HCT116 (cell line): ENCODE data around the gene EPN1. TPM values are rescaled to one million over a fixed set of nuclear protein-coding genes. Genes with fewer than 3 reads are reported as not detected.

Experiments
- ATAC-seq: fragments of 200-7000 bp; cut with Tn5 transposase; 2 replicates; pipeline ENCODE4 v1.9.1; 2020; ENCODE audit warnings: mild to moderate bottlenecking, moderate library complexity
- BruUV-seq: library from RNA; stranded (reverse); fragments of 400-500 nt; replicated peaks from 2 replicates; lab custom pipeline; 2021; lab: Mats Ljungman, UMichigan
- CTCF ChIA-PET: fragments of 300-600 bp; sonication (Branson Sonifier 250); formaldehyde crosslinking; loops from one replicate; lab custom pipeline; 2021; ENCODE audit warnings: antibody characterized with exemption; lab: Charles Lee
- POLR2A ChIA-PET: fragments of 300-600, 350-600 bp; sonication (Branson Sonifier 250); formaldehyde crosslinking; loops from one replicate; lab custom pipeline; 2021; ENCODE audit warnings: antibody characterized with exemption; lab: Charles Lee
- RAD21 ChIA-PET, 2 experiments: fragments of 300-600 bp; sonication (Branson Sonifier 250); formaldehyde crosslinking; loops; one replicate each; lab custom pipeline; 2023; ENCODE audit warnings: low total read pairs in 2 of 2; ENCODE audit not compliant: uncharacterized antibody in 2 of 2, unreplicated experiment in 2 of 2, low non-redundant PET in 1 of 2; lab: Charles Lee
- DNase-seq: peaks from one replicate; pipeline ENCODE4 v3.0.0-alpha.2; 2010; ENCODE audit warnings: low read depth, low spot score
- H2AFZ ChIP-seq: fragments of 200-600 bp; shearing (Covaris generic), sonication (generic); 2 replicates; pipeline ENCODE4 v1.6.1; 2017; ENCODE audit warnings: low read depth, mixed run types, mixed read lengths, antibody characterized with exemption, low read length; ENCODE audit not compliant: poor library complexity, severe bottlenecking
- H3K27ac ChIP-seq: 2 replicates; pipeline ENCODE4 v1.5.1; 2012; ENCODE audit warnings: low read depth, low read length
- H3K27me3 ChIP-seq: fragments of 200-600 bp; sonication (generic); 2 replicates; pipeline ENCODE4 v1.6.1; 2016; ENCODE audit warnings: mixed run types, low read length, mixed read lengths; ENCODE audit not compliant: insufficient read depth
- H3K36me3 ChIP-seq, 2 experiments: fragments of 200-500 bp in 1 of 2; fragments of 200-600 bp in 1 of 2; sonication (Bioruptor generic) in 1 of 2; sonication (generic) in 1 of 2; 2 replicates each; pipeline versions ENCODE4 v1.5.1 to v1.6.1; 2014 to 2016; ENCODE audit warnings: low read length in 2 of 2, inconsistent platforms in 1 of 2, mixed read lengths in 1 of 2, mixed run types in 1 of 2; ENCODE audit not compliant: insufficient read depth in 2 of 2, control insufficient read depth in 1 of 2
- H3K4me1 ChIP-seq, 2 experiments: fragments of 200-600 bp in 1 of 2; sonication (generic) in 1 of 2; 2 replicates each; pipeline versions ENCODE4 v1.5.1 to v1.6.1; 2012 to 2017; ENCODE audit warnings: low read length in 2 of 2, inconsistent platforms in 1 of 2, mild to moderate bottlenecking in 1 of 2, mixed read lengths in 1 of 2, mixed run types in 1 of 2, moderate library complexity in 1 of 2; ENCODE audit not compliant: insufficient read depth in 2 of 2, control insufficient read depth in 1 of 2
- H3K4me2 ChIP-seq: fragments of 200-600 bp; sonication (generic); 2 replicates; pipeline ENCODE4 v1.6.1; 2017; ENCODE audit warnings: mixed run types, low read length, mixed read lengths
- H3K4me3 ChIP-seq, 2 experiments: fragments of 200-600 bp in 1 of 2; sonication (generic) in 1 of 2; replicated peaks in 1 of 2; 2 replicates each; pipeline ENCODE4 v1.5.1; 2011 to 2016; ENCODE audit warnings: low read length in 2 of 2, control low read depth in 1 of 2, low read depth in 1 of 2, mild to moderate bottlenecking in 1 of 2, mixed read lengths in 1 of 2, mixed run types in 1 of 2
- H3K79me2 ChIP-seq: fragments of 200-600 bp; sonication (generic); 2 replicates; pipeline ENCODE4 v1.6.1; 2017; ENCODE audit warnings: mild to moderate bottlenecking, mixed run types, low read length, moderate library complexity, mixed read lengths; ENCODE audit not compliant: insufficient read depth
- H3K9ac ChIP-seq: fragments of 200-600 bp; sonication (generic); 2 replicates; pipeline ENCODE4 v1.6.1; 2016; ENCODE audit warnings: low read length, mixed read lengths
- H3K9me2 ChIP-seq: fragments of 200-600 bp; sonication (generic), shearing (Covaris generic); 2 replicates; pipeline ENCODE4 v1.6.1; 2017; ENCODE audit warnings: mixed run types, mild to moderate bottlenecking, moderate library complexity; ENCODE audit not compliant: insufficient read depth
- H3K9me3 ChIP-seq, 2 experiments: fragments of 200-500 bp in 1 of 2; fragments of 200-600 bp in 1 of 2; sonication (Bioruptor generic) in 1 of 2; sonication (generic) in 1 of 2; 2 replicates each; pipeline ENCODE4 v1.6.1; 2014 to 2017; ENCODE audit warnings: low read length in 2 of 2, mixed read lengths in 2 of 2, inconsistent platforms in 1 of 2, low read depth in 1 of 2, mild to moderate bottlenecking in 1 of 2, mixed run types in 1 of 2, moderate library complexity in 1 of 2; ENCODE audit not compliant: control insufficient read depth in 1 of 2, insufficient read depth in 1 of 2
- H4K20me1 ChIP-seq: fragments of 200-600 bp; sonication (generic), shearing (Covaris generic); 2 replicates; pipeline ENCODE4 v1.6.1; 2017; ENCODE audit warnings: mixed run types, mild to moderate bottlenecking, moderate library complexity; ENCODE audit not compliant: insufficient read depth
- ATF3 ChIP-seq: IDR thresholded peaks from 2 replicates; pipeline ENCODE4 v1.6.1; 2012
- CBX3 ChIP-seq: IDR thresholded peaks from 2 replicates; pipeline ENCODE4 v1.6.1; 2012; ENCODE audit warnings: low read depth
- CEBPB ChIP-seq: IDR thresholded peaks from 2 replicates; pipeline ENCODE4 v1.6.1; 2012; ENCODE audit warnings: low read depth
- SIN3A ChIP-seq: IDR thresholded peaks from 2 replicates; pipeline ENCODE4 v1.6.1; 2012; ENCODE audit warnings: low read depth
- intact Hi-C: fragments of 100-400 bp; cut with micrococcal nuclease; formaldehyde crosslinking; loops from 2 replicates; pipeline ENCODE4 v1.10.0; 2022
- total RNA-seq: library from RNA; stranded (reverse); gene quantifications from one replicate; pipeline ENCODE4 v1.2.1, GENCODE V29; 2021; ENCODE audit not compliant: unreplicated experiment
- TF ChIP-seq, protein P1 (sequence below): IDR thresholded peaks from 2 replicates; pipeline ENCODE4 v1.6.1; 2012; ENCODE audit warnings: low read depth
- TF ChIP-seq, protein P2 (sequence below), 3 experiments: fragments of 200-600 bp in 1 of 3; sonication (generic) in 1 of 3; IDR thresholded peaks in 2 of 3; conservative IDR thresholded peaks in 1 of 3; 2 replicates each; pipeline ENCODE4 v1.5.1; 2012 to 2017; ENCODE audit warnings: low read depth in 2 of 3, low read length in 2 of 3, antibody characterized with exemption in 1 of 3, borderline replicate concordance in 1 of 3, control low read depth in 1 of 3, mild to moderate bottlenecking in 1 of 3, mixed read lengths in 1 of 3, mixed run types in 1 of 3, moderate library complexity in 1 of 3; ENCODE audit not compliant: insufficient read depth in 1 of 3

EPN1 gene
- total RNA-seq, 1 experiment from 2014 or later: 122 TPM

GRCh38 chr19:55696301-55697068 is 21.5 kb downstream of the EPN1 start:
- no peaks in the 10 kb centered on the region for H4K20me1 ChIP-seq
- DNase-seq (no peak), ATAC-seq (no peak)
- no peak overlapping the region for H3K4me3 ChIP-seq
- H3K79me2 ChIP-seq: no peaks in the 10 kb centered on the region
- H3K4me2 ChIP-seq: no peak overlapping the region
- peaks cover 23 to 29% of the 10 kb centered on the region in 2 experiments; a peak in 3 of 4 replicates for H3K36me3 ChIP-seq
- intact Hi-C loops: no loop called here
- CTCF ChIA-PET: no interaction called here
- H3K27me3 ChIP-seq: no peaks in the 10 kb centered on the region
- BruUV-seq: no TSS peak
- TF ChIP-seq CBX3 (no peak), ATF3 (no peak), SIN3A (no peak), CEBPB (no peak)
- TF ChIP-seq, protein P1, sequence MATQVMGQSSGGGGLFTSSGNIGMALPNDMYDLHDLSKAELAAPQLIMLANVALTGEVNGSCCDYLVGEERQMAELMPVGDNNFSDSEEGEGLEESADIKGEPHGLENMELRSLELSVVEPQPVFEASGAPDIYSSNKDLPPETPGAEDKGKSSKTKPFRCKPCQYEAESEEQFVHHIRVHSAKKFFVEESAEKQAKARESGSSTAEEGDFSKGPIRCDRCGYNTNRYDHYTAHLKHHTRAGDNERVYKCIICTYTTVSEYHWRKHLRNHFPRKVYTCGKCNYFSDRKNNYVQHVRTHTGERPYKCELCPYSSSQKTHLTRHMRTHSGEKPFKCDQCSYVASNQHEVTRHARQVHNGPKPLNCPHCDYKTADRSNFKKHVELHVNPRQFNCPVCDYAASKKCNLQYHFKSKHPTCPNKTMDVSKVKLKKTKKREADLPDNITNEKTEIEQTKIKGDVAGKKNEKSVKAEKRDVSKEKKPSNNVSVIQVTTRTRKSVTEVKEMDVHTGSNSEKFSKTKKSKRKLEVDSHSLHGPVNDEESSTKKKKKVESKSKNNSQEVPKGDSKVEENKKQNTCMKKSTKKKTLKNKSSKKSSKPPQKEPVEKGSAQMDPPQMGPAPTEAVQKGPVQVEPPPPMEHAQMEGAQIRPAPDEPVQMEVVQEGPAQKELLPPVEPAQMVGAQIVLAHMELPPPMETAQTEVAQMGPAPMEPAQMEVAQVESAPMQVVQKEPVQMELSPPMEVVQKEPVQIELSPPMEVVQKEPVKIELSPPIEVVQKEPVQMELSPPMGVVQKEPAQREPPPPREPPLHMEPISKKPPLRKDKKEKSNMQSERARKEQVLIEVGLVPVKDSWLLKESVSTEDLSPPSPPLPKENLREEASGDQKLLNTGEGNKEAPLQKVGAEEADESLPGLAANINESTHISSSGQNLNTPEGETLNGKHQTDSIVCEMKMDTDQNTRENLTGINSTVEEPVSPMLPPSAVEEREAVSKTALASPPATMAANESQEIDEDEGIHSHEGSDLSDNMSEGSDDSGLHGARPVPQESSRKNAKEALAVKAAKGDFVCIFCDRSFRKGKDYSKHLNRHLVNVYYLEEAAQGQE: no peak
- TF ChIP-seq, protein P2, sequence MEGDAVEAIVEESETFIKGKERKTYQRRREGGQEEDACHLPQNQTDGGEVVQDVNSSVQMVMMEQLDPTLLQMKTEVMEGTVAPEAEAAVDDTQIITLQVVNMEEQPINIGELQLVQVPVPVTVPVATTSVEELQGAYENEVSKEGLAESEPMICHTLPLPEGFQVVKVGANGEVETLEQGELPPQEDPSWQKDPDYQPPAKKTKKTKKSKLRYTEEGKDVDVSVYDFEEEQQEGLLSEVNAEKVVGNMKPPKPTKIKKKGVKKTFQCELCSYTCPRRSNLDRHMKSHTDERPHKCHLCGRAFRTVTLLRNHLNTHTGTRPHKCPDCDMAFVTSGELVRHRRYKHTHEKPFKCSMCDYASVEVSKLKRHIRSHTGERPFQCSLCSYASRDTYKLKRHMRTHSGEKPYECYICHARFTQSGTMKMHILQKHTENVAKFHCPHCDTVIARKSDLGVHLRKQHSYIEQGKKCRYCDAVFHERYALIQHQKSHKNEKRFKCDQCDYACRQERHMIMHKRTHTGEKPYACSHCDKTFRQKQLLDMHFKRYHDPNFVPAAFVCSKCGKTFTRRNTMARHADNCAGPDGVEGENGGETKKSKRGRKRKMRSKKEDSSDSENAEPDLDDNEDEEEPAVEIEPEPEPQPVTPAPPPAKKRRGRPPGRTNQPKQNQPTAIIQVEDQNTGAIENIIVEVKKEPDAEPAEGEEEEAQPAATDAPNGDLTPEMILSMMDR (IDR thresholded peaks at IDR 0.05 in 2 of 3, conservative IDR thresholded peaks at IDR 0.05 in 1 of 3; ENCODE audit: borderline replicate concordance in 1 of 3, insufficient read depth in 1 of 3, low read depth in 2 of 3, low read length in 2 of 3): no peak
- no peaks in the 10 kb centered on the region for H3K9me3 ChIP-seq
- no peaks in the 10 kb centered on the region for H3K4me1 ChIP-seq
- no peak overlapping the region for H3K27ac ChIP-seq
- no peaks in the 10 kb centered on the region for H3K9me2 ChIP-seq
- RAD21 ChIA-PET: no interaction called here
- POLR2A ChIA-PET: no interaction called here
- H2AFZ ChIP-seq: no peak overlapping the region
- no peak overlapping the region for H3K9ac ChIP-seq
